ENCODE measurements around the gene PIMREG. TPM values are rescaled to one million over a fixed set of nuclear protein-coding genes. Genes with fewer than 3 reads are reported as not detected.

PIMREG gene
- polyA plus RNA-seq, 1 experiment: 54.5 TPM

DNA sequence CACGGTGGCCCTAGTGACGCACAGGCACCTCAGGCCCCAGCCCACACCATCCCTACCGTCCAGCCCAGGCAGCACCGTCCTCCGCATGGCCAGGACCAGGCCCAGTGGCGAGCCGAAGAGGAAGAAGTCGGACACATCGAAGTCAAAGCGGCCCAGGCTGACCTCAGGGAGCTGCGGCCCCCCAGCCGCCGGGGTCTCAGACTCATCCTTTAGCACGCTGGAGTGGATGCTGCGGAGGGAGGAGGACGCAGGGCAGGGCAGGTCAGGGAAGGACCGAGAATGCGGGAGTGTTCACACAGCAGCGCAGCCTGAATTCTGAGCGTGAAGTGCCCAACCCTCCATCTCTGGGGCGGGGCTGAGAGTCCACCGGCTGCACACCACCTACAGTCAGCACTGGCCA, 30.1 kb downstream of the PIMREG start:
- Histone ChIP-seq H3K36me3 (ENCODE audit: control insufficient read depth, insufficient read depth, low read length) (no peaks in the 10 kb centered on the region), H3K4me3 (ENCODE audit: low read depth, low read length) (no peak overlapping the region), H3K27me3 (ENCODE audit: control insufficient read depth, insufficient read depth, low read length) (no peaks in the 10 kb centered on the region; the same call in 1 of the 2 replicates)
- ChIA-PET POLR2A (no interaction called here), CTCF (interaction anchor here (1.3 to 2.9 kb wide), 7 partner anchors 8 to 114 kb away, joined by 4 to 20 read pairs (median 6); no protein-coding TSS in a partner anchor)
- DNase-seq (ENCODE audit: low read depth): no peak
- no peak for TF ChIP-seq CTCF (IDR thresholded peaks at IDR 0.05; ENCODE audit: insufficient read depth, low read depth, low read length)

DNA sequence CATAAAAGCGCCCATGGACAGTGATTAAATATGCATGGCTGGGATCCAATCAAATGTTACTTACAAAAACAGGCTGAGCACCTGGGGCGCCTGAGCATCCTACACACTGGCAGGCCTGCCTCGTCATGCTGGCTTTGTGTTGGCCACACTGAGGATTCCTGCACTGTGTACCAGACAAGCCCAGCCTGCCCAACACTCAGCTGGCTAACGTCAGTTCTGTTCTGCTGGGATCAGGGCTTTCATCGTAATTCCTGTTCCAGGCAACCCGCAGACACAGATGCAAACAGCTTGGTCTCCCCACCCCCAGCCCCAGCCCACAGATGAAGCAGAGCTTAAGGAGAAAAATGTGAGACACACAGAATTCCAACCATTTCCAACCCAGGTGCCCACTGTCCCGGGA, 30.7 kb downstream of the PIMREG start:
- TF ChIP-seq CTCF (IDR thresholded peaks at IDR 0.05; ENCODE audit: insufficient read depth, low read depth, low read length): no peak
- POLR2A ChIA-PET: no interaction called here
- Histone ChIP-seq H3K27me3 (ENCODE audit: control insufficient read depth, insufficient read depth, low read length) (no peaks in the 10 kb centered on the region; the same call in 1 of the 2 replicates), H3K4me3 (ENCODE audit: low read depth, low read length) (no peak overlapping the region), H3K36me3 (ENCODE audit: control insufficient read depth, insufficient read depth, low read length) (no peaks in the 10 kb centered on the region)
- CTCF ChIA-PET: no interaction called here
- DNase-seq (ENCODE audit: low read depth): no peak

DNA sequence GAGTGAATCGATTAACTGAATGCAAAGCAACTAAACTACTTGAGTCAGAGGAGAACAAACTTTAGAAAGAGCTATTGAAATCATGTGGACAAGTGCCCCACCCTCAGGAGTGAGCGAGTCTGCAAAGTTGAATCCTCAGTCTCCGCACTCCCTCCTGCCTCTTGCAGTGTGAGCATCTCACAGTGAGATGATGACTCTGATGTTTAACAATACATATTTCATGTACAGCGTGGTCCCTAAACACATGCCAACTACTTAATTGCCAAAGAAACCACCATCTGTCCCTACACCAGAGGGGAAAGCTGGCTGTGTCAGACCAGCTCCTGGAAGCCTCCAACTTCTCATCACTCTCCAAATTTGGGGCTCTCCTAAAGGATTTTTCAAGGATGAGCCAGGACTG, 31.2 kb downstream of the PIMREG start:
- POLR2A ChIA-PET: no interaction called here
- H3K27me3 ChIP-seq (ENCODE audit: control insufficient read depth, insufficient read depth, low read length): no peaks in the 10 kb centered on the region; the same call in 1 of the 2 replicates
- CTCF ChIA-PET: interaction anchor here (0.9 to 1.2 kb wide), 3 partner anchors 14 to 173 kb away, joined by 3 to 5 read pairs (median 4); no protein-coding TSS in a partner anchor
- no peak for DNase-seq (ENCODE audit: low read depth)
- no peak overlapping the region for H3K4me3 ChIP-seq (ENCODE audit: low read depth, low read length)
- no peak for TF ChIP-seq CTCF (IDR thresholded peaks at IDR 0.05; ENCODE audit: insufficient read depth, low read depth, low read length)
- no peaks in the 10 kb centered on the region for H3K36me3 ChIP-seq (ENCODE audit: control insufficient read depth, insufficient read depth, low read length)

GRCh38 chr17:6476076-6476809, 32.0 kb downstream of the PIMREG start:
- no peak for TF ChIP-seq CTCF (IDR thresholded peaks at IDR 0.05; ENCODE audit: insufficient read depth, low read depth, low read length)
- no peaks in the 10 kb centered on the region for H3K36me3 ChIP-seq (ENCODE audit: control insufficient read depth, insufficient read depth, low read length)
- no peak for DNase-seq (ENCODE audit: low read depth)
- H3K27me3 ChIP-seq (ENCODE audit: control insufficient read depth, insufficient read depth, low read length): no peaks in the 10 kb centered on the region; the same call in 1 of the 2 replicates
- H3K4me3 ChIP-seq (ENCODE audit: low read depth, low read length): no peak overlapping the region
- CTCF ChIA-PET: interaction anchor here (0.9 to 1.2 kb wide), 3 partner anchors 13 to 172 kb away, joined by 3 to 5 read pairs (median 4); no protein-coding TSS in a partner anchor
- POLR2A ChIA-PET: no interaction called here

GRCh38 chr17:6476810-6477179, 32.5 kb downstream of the PIMREG start:
- no peak for TF ChIP-seq CTCF (IDR thresholded peaks at IDR 0.05; ENCODE audit: insufficient read depth, low read depth, low read length)
- H3K36me3 ChIP-seq (ENCODE audit: control insufficient read depth, insufficient read depth, low read length): no peaks in the 10 kb centered on the region
- H3K27me3 ChIP-seq (ENCODE audit: control insufficient read depth, insufficient read depth, low read length): no peaks in the 10 kb centered on the region; the same call in 1 of the 2 replicates
- ChIA-PET POLR2A (no interaction called here), CTCF (interaction anchor here (1.2 kb wide), 1 partner anchor 100 kb away, joined by 3 read pairs; no protein-coding TSS in a partner anchor)
- no peak for DNase-seq (ENCODE audit: low read depth)
- no peak overlapping the region for H3K4me3 ChIP-seq (ENCODE audit: low read depth, low read length)
